SKM-1 (cell line): ENCODE data around the gene SEPHS1.

Experiments used
- DNase-seq: peaks from one replicate; lab custom pipeline; 2025; ENCODE audit not compliant: unreplicated experiment; lab: John Stamatoyannopoulos, UW

The SEPHS1 gene

DNA sequence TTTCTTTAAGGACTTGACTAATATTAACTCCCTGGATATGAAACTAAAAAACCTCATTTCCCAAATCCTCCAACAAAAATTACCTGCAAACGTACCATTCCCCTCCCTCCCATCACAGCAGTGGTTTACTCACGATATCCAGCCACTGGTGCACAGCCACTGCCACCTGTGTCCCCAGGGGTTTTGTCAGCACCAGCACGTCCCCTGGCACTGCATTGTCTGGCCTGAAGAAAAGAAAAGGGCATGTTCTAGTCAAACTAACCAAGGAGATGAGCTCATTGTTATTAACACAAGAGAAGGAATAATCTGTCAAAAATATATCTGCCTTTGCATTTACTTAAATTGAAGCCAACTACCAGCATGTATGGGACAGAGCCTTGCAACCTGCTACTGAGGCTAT is 18.5 kb downstream of the SEPHS1 start:
- DNase-seq = no peak

DNA sequence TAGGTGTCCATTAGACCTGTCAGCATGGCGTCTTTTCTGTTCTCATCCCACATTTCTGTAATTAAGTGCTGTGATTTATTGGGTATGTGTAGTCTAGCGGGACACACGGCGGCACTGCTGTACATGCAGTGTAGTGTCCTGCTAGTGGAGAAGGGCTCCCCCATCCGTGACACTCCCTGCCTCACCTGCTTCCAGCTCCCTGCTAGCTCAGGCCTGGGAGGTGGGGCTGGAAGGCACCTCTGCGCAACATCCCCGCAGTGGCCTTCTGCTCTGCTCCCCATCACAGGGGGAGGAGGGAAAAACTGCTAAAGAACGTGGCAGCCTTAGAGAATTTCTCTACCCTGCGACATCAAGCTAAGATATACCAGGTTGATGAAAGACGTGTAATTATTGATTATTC is 19.5 kb downstream of the SEPHS1 start:
- DNase-seq = no peak

DNA sequence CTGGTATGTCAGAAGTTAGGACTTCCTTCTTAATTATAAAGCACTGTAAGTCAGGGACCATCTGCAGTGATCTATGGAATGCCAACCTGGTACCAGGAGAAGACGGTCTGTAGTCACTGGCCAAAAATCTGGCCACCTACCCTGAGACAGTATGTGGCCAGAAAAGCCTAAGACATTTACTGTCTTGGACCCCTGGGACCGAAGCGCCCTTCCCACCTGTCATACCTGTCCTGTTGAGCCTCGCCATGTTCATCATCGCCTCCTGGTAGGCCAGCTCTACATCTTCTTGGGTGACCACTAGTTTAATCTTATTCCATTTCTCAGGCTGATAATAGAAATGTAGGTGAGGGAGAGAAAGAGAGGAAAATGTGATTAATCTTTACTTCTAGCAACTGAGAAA is 20.0 kb downstream of the SEPHS1 start:
- no peak for DNase-seq

DNA sequence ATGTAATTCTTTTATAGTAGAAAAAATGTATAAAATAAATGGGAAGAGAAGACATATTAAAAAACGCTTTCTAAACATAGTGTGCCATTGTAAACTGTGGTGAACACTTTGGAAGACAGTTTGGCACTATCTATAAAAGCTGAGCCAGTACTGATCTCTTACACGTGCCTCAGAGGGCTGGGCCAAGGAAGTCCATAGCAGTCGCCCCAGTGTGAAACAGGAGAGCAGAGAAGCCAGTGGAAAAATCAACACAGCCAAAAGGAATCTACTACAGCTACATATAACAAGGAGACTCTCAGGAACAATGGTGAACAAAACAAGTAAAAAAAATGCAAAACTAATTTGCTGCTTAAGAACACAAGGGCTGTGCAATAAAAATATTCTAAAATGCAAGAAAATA is 20.6 kb downstream of the SEPHS1 start:
- no peak for DNase-seq

DNA sequence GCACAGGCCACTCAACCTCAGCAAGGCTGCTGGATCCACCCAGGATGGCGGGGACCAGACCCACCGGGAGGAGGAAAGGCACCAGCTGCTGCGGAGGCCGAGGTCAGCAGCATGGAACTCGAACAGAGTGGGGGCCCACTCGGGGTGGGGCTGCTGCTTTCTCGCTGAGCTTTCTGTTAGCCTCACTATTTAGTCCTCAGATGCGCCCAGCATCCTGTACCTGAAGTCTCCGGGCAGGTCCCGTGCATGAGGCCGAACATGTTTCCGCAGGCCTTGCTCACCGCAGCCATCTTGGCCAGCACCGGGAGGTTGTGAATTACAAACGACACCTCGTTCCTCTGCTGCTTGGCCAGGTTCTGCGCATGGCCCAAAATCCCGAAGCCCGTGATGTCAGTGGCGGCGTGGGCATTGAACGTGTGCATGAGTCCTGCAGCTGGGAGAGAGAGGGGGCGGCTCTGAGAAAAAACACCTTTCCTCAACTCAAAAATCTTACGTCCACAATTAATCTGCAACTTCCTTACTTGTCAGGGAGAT is 25.4 kb downstream of the SEPHS1 start:
- no peak for DNase-seq

DNA sequence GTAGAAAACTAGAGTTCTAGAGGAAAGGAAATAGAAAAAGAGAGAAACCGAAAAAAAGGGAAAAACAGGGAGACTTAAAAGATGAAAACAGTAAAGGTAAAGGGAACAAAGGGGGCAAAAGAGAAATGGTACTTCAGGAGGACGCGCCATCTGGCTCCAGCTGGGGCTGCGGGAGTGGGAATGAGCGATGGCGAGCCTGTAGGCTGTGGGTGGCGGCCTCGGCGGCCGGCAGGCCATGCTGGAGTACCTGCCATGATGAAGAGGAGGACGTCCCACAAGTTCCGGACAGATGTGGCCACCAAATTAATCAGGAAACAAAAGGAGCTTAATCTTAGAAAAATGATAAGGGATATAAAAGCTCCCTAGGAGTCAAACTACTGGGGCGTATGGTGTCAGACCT is 26.5 kb downstream of the SEPHS1 start:
- DNase-seq = no peak

DNA sequence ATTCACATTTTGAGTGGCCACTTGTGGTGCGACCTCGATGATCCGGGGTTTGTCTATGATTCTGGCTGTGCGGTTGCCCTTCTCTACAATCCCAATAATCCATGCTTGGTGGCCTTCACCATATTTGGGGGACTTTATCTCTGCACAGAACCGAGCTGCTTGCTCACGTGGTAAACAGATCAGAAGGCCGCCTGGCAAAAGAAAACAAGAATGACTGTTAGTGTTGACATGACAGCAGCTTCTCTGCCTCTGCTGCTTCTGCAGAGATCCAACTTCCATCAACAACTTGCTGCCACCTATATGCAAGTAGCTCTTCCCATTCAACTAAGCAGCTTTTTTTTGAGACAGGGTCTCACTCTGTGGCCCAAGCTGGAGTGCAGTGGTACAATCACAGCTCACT is 28.9 kb downstream of the SEPHS1 start:
- no peak for DNase-seq

DNA sequence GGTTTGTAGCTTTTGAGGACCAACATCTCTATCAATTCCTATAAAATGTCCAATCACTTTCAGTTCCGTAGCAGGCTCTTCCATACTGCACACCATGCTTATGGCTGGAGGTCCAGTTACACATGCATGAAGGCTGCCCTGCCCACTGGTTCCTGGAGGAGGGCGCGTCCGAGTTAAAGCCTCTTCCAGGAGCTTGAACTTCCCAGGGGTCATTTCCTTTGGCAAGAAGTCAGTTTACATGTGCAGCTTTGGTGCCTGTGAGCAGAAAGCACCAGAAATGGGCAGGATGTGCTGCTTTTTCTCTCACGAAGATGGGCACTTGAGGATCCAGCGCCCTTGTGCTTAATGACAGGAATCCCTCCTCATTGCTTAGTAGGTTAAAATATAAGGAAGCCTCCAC is 30.6 kb downstream of the SEPHS1 start:
- no peak for DNase-seq

DNA sequence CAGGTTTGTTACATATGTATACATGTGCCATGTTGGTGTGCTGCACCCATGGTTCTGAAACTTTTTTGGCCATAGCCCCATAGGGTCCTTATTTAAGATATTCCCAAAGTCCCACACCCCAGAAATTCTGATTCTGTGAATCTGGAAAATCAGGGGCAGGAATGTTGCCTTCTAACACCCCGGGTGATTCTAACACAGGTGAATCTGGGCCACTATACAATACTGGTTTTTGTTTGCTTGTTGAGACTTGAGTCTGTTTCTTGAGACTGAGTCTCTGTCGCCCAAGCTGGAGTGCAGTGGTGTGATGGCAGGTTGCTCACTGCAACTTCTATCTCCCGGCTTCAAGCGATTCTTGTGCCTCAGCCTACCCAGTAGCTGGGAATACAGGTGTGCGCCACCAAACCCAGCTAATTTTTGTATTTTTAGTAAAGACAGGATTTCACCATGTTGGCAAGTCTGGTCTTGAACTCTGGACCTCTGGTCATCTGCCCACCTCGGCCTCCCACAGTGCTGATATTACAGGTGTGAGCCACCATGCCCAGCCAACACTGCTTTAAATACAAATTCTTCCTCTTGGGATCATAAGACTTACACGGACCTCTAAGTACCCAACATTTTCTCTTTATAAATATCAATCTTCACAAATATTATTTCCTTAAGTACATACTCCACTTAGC is 31.3 kb downstream of the SEPHS1 start:
- DNase-seq = no peak

DNA sequence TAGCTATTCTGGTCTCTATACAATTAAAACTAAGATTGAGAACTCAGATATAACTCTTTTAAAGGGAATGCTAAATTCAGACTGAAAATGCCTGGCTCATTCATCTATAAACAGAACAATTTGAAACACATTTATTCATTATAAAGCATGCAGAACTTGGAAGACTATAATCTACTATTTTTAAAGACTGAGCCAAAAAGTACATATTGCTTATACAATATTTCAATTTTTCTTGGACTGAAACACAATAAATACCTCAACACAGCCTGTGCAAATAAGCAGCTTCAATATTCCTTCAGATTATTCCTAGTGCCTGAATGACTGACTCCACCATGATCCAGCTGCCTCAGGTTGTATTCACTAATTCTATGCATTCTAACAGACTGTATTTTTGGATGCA is 32.7 kb downstream of the SEPHS1 start:
- DNase-seq = no peak

DNA sequence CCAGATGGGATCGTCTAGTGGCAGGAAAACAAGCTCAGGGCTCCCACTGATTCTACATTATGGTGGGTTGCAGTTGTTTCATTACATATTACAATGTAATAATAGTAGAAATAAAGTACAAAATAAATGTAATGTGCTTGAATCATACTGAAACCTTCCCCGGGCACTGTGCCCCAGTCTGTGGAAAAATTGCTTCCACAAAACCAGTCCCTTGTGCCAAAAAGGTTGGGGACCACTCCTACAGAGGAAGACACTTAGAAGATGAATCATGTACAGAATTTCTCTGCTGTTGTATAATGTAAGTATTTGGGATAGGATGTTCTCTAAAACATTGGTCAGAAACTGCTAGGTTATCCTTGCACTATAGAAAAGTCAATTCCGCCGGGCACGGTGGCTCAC is 36.9 kb downstream of the SEPHS1 start:
- no peak for DNase-seq

DNA sequence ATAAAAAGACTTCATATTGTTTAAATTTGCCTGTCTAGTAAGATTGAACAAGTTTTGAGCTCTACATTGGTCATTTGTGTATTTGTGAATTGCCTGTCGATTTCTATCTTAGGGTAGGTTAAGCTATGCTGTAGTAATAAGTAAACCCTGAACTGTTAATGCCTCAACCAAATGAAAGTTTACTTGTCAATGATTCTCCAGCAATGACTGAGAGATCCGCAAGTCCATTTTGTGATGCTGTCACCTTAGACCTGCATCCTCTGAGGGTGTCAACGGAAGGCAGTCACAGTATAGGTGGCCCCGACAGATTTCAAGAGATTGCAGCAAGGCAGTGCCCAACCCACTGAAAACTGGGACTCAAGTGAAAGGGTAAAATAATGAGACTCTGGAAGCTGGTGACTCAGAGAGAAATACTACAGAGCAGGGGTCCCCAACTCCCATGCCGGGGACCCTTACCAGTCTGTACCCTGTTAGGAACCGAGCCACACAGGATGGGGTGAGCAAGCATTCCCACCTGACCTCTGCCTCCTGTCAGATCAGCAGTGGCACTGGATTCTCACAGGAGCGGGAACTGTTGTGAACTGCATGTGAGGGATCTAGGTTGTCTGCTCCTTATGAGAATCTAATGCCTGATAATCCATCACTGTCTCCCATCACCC is 37.4 kb downstream of the SEPHS1 start:
- no peak for DNase-seq

DNA sequence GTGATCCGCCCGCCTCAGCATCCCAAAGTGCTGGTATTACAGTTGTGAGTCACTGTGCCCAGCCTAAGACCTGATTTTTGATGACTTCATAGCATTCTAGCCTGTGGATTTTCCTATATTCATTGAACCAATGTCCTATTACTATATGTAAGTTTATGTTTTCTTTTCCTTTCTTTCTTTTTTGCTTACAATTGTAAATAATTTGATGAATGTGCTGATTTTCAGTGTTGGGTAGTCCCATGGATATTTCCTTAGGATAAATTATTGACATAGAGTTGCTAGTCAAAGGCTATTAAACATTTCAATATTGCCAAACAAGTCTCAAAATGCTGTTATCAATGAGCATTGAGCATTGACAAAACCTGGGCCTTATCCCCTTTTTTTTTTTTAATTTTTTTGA is 38.3 kb downstream of the SEPHS1 start:
- DNase-seq = no peak

DNA sequence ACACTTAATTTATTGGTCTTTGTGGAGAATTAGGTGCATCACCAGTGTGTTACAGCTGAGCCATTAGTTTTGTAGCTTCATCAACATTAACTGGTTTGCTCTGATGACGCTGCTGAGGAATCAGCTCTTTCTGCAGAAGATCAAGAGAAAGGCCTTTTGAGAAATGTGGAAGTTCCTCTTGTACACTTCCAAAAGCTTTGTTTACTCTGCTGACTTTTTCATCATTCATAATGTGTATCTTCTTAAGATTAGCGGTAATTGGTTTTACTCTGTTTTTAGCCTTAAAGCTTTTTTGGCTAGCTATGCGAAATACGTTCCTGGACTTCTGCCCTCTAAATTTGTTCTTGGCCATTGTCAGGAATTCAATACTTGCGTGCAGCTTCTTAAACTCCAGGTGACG is 40.0 kb downstream of the SEPHS1 start:
- no peak for DNase-seq

DNA sequence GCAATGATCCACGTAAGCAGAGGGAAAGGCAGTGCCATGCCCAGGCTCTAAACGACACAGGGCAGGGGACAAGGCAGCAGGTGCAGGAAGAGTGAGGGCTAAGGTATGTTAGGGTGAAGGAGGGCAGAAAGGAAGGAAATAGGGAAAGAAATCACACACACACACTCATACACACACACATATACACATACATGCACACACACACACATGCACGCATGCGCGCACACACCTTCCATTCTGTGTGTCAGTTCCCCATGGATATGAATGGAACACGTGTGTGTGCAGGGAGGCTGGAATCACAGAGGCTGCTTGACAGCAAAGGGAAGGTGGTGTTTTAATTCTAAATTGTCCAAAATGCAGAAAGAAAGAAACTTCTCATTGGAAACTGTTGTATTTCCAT is 42.0 kb downstream of the SEPHS1 start:
- no peak for DNase-seq

DNA sequence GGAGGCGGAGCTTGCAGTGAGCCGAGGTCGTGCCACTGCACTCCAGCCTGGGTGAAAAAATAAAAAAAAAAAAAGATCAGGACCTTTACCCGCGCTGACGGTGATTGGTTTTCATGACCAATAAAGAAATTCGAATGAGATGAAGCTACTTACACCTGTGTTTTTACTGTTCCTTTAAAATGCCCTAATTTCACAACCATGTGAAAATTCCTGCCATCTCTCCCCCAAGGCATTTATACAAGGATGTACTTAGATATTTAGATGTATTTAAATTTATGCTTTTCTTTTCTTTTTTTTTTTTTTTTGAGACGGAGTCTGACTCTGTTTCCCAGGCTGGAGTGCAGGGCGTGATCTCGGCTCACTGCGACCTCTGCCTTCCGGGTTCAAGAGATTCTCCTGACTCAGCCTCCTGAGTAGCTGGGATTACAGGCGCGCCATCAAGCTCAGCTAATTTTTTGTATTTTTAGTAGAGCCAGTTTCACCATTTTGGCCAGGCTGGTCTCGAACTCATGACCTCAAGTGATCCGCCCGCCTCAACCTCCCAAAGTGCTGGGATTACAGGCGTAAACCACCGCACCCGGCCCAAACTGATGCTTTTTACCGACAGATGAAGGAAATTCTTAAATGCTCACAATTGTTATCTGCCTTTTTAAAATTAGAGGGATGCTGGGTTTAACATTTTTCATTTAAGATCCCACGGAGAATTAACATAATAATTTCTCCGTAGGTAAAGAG is 45.1 kb downstream of the SEPHS1 start:
- no peak for DNase-seq

DNA sequence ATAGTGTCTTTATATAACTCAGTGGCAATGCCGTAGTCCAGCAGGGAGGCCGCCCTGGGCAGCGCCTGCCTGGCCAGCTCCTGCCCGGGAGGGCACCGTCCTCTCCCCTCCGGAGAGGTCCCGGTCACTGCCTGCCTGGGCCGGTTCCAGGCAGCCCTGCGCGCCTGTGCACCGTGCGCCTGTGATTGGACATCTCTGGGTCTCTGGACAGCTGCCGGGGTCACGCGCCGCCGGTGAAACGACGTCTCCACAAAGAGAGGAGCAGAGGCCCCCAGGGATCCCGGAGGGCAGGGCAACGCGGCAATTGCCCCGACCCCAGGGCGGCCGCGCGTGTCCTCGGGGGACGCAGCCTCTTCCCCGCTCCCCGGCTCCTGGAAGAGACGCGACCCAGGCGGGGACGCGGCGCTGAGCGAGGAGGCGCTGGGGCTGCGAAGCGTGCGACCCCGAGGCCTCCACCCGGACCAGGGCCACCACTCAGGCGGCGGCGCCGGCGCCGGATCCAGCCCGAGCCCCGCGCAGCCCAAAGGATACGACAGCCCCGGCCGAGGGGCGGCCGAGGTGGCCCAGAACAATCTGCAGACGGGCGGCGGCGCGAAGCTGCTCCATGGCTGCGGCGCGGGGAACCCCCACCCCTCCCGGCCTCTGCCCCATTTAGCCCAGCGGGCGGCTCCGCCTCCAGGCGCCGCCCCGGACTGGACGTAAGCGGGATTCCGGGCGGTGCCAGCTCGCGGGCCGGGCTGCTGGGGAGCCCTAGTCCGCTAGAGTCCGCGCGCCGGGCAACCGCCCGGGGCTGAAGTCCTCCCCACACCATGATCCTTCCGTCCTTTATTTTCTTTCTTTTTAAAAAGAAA is 48.4 kb downstream of the SEPHS1 start, which contains the start of gene PHYH:
PHYH (minus strand) TSS at position 628 of the 851 bp plus-strand sequence; CDS start at position 606, 22 bp downstream.
- peak; percentile 45 for DNase-seq

DNA sequence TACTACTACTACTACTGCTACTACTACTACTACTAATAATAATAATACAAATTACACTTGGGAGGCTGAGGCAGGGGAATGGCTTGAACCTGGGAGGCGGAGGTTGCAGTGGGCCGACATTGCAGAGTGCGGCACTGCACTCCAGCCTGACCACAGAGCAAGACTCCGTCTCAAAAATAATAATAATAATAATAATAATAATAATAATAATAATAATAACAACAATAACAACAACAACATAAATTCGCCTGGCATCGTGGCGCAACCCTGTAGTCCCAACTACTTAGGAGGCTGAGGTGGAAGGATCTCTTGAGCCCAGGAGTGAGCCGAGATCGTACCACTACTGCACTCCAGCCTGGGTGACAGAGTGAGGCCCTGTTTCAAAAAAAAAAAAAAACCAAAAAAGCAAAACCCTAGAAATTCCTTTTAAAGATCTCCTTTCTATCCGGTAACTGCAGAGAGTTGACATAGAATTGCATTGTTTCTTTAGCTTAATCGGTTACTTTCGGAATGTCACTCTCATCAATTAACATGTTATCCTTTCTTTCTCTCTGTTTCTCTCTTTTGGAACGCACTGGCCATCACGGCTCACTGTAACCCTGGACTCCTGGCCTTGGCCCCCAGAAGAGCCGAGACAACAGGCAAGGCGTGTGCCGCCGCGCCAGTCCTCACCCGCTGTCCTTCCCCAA is 49.2 kb downstream of the SEPHS1 start:
- no peak for DNase-seq

DNA sequence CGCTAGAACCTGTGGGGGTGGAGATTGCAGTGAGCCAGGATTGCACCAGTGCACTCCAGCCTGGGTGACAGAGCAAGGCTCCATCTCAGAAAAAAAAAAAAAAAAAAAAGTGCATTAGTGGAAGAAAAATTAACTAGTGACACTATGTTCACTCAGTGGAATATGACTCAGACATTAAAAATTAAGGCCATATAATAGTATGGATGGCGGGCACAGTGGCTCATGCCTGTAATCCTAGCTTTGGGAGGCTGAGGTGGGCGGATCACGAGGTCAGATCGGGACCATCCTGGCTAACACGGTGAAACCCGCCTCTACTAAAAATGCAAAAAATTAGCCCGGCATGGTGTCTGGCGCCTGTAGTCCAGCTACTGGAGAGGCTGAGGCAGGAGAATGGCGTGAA is 51.6 kb downstream of the SEPHS1 start:
- no peak for DNase-seq

DNA sequence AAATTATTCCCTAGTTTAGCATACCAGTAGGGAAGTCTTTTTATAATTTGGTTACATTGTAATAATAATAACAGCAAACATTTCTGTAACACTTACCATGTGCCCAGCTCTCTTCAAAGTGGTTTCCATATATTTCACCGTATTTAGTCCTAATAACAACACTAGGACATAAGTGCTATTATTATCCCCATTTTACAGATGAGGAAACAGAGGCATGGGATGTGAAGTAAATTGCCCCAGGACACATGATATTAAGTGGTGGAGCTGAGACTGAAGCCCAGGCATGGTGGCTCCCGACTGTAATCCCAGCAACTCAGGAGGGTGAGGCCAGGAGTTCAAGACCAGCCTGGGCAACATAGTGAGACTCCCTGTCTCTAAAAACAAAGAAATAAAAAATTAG is 53.3 kb downstream of the SEPHS1 start:
- no peak for DNase-seq
